Prostate gland (tissue), 2 donors: ENCODE measurements around the gene GPC5. TPM values are rescaled to one million over a fixed set of nuclear protein-coding genes. Genes with fewer than 3 reads are reported as not detected.

Source experiments
- DNase-seq: peaks from one replicate; pipeline ENCODE4 v3.0.0-alpha.2; 2019; ENCODE audit warnings: low spot score
- H3K27ac ChIP-seq, 2 donors: fragments of 200-600 bp; sonication (generic); 2 replicates each; pipeline ENCODE4 v1.5.1; 2017 to 2019
- H3K27me3 ChIP-seq: fragments of 200-600 bp; sonication (generic); replicated peaks from 2 replicates; pipeline ENCODE4 v1.5.1; 2019; ENCODE audit not compliant: insufficient read depth
- H3K36me3 ChIP-seq, 2 donors: fragments of 200-600 bp; sonication (generic); 1 replicate in 1 of 2; 2 replicates in 1 of 2; pipeline versions ENCODE4 v1.5.1 to v1.8.1; 2017 to 2019
- H3K4me1 ChIP-seq: fragments of 200-600 bp; sonication (generic); replicated peaks from 2 replicates; pipeline ENCODE4 v1.5.1; 2019
- H3K4me3 ChIP-seq, 2 donors: fragments of 200-600 bp; sonication (generic); 2 replicates each; pipeline ENCODE4 v1.5.1; 2017 to 2019
- H3K9me3 ChIP-seq: fragments of 200-600 bp; sonication (generic); 2 replicates; pipeline ENCODE4 v1.5.1; 2017
- POLR2A ChIP-seq: fragments of 450-650 bp; IDR thresholded peaks from one replicate; pipeline ENCODE4 v1.6.1; 2016; ENCODE audit warnings: antibody characterized with exemption, mild to moderate bottlenecking
- POLR2AphosphoS5 ChIP-seq: sonication (generic); formaldehyde crosslinking; IDR thresholded peaks from one replicate; pipeline ENCODE4 v1.6.1; 2017; ENCODE audit warnings: antibody characterized with exemption
- WGBS: methylation state at CpG from one replicate; pipeline ENCODE4 v1.1.5; 2018; 5-methylcytosine and 5-hydroxymethylcytosine counted together
- intact Hi-C: fragments of 100-400 bp; cut with DNase I; formaldehyde crosslinking; loops from one replicate; pipeline ENCODE4 v1.14.2; 2022
- total RNA-seq, 2 donors: library from RNA; depleted of rRNA; stranded (reverse); fragments of >200 nt; gene quantifications; one replicate each; pipeline ENCODE4 v1.1.0, GENCODE V29; 2016
- TF ChIP-seq, protein P1 (sequence below), 4 experiments: fragments of 200-600 bp in 2 of 4; fragments of 450-650 bp in 2 of 4; sonication (generic) in 2 of 4; IDR thresholded peaks; 1 replicate in 3 of 4; 2 replicates in 1 of 4; pipeline ENCODE4 v1.5.1; 2016 to 2019; ENCODE audit warnings: antibody characterized with exemption in 4 of 4, mild to moderate bottlenecking in 2 of 4, moderate library complexity in 2 of 4

The GPC5 gene
- total RNA-seq, 2 donors from 2014 or later: 0.23 to 35.0 TPM

DNA sequence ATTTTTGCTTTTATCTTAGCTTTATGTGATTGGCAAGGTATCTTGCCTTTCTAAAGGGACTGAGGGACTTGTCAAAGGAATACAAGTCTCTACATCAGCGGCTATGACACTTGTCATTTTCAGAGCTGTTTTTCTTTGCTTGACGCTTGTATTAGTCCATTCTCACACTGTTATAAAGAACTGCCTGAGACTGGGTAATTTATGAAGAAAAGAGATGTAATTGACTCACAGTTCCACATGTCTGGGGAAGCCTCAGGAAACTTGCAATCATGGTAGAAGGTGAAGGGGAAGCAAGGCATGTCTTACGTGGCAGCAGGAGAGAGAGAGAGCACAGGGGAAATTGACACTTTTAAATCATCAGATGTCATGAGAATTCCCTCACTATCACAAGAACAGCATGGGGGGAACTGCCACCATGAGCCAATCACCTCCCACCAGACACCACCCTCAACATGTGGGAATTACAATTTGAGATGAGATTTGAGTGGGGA is 128.2 kb downstream of the GPC5 start:
- Histone ChIP-seq H3K27ac (no peak overlapping the region), H3K36me3 (no peaks in the 10 kb centered on the region), H3K9me3 (no peaks in the 10 kb centered on the region), H3K4me3 (no peak overlapping the region), H3K27me3 (no peaks in the 10 kb centered on the region), H3K4me1 (no peaks in the 10 kb centered on the region)
- intact Hi-C loops: no loop called here
- DNase-seq: no peak
- WGBS: 89% methylated on average over 3 of the region's 3 CpGs
- TF ChIP-seq POLR2A: no peak
- TF ChIP-seq, protein P1, sequence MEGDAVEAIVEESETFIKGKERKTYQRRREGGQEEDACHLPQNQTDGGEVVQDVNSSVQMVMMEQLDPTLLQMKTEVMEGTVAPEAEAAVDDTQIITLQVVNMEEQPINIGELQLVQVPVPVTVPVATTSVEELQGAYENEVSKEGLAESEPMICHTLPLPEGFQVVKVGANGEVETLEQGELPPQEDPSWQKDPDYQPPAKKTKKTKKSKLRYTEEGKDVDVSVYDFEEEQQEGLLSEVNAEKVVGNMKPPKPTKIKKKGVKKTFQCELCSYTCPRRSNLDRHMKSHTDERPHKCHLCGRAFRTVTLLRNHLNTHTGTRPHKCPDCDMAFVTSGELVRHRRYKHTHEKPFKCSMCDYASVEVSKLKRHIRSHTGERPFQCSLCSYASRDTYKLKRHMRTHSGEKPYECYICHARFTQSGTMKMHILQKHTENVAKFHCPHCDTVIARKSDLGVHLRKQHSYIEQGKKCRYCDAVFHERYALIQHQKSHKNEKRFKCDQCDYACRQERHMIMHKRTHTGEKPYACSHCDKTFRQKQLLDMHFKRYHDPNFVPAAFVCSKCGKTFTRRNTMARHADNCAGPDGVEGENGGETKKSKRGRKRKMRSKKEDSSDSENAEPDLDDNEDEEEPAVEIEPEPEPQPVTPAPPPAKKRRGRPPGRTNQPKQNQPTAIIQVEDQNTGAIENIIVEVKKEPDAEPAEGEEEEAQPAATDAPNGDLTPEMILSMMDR (IDR thresholded peaks at IDR 0.05): no peak
- TF ChIP-seq POLR2AphosphoS5: no peak

DNA sequence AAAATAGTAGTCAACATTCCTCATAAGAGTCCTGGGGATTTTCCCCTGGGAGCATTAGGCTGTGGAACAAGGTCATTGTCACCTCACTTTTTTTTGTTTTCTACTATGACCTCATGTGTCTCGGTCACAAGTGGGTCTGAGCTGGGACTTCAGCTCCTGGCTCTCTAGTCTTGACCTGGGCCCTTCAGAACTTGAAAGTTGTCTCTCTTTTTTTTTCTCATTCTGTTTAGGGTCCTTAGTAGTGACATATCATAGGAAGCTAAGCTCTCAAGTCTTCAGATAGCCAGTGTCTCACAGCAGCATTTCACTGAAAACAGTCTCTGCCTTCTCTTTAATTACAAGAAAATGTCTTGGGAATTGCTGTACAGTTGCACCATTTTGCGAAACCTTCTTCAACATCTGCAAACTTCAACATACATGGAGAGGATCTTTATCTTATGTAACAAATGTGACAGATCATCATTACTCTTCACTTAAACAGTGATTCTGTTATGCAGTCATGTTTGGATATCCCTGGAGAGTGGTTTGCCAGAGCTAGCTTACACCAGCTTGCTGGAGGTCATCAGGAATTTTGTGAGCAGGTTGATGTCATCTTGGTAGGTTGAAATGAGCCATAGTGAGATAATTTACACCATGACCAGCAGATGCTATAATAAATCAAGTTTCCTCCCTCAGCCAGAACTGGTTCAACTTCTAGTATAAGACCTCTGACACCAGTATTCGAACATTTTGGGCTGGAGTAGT is 131.5 kb downstream of the GPC5 start:
- H3K36me3 ChIP-seq: no peaks in the 10 kb centered on the region
- H3K27me3 ChIP-seq: no peaks in the 10 kb centered on the region
- intact Hi-C loops: no loop called here
- no peak overlapping the region for H3K27ac ChIP-seq
- DNase-seq: no peak
- no peaks in the 10 kb centered on the region for H3K4me1 ChIP-seq
- TF ChIP-seq POLR2A (no peak), POLR2AphosphoS5 (no peak)
- TF ChIP-seq, protein P1 (IDR thresholded peaks at IDR 0.05): no peak
- no peaks in the 10 kb centered on the region for H3K9me3 ChIP-seq
- H3K4me3 ChIP-seq: no peak overlapping the region
- 90% methylated on average over 3 of the region's 3 CpGs for WGBS

DNA sequence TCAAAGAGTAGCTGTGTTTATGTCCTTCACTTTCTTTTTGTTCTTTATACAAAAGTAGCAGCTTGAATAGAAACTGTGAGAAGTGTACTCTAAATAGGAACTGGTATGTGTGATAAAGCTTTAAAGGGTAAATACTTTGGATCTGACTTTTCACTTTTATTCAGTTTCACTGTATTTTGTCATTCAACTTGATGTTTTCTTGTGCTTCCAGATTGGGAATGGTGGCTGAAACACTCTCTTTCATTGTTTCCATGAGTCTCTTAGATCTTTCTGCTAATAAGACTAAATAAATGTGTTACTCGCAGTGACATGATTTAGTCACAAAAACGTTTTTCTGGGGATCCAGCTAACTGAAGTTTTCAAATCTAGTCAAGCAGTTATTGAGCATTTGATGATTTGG is 133.2 kb downstream of the GPC5 start:
- no peak for DNase-seq
- intact Hi-C loops: no loop called here
- H3K9me3 ChIP-seq: no peaks in the 10 kb centered on the region
- no peak overlapping the region for H3K27ac ChIP-seq
- no peak overlapping the region for H3K4me3 ChIP-seq
- 35% methylated on average over 2 of the region's 2 CpGs for WGBS
- TF ChIP-seq POLR2AphosphoS5 (no peak), POLR2A (no peak)
- TF ChIP-seq, protein P1 (IDR thresholded peaks at IDR 0.05): no peak
- H3K4me1 ChIP-seq: no peaks in the 10 kb centered on the region
- H3K36me3 ChIP-seq: no peaks in the 10 kb centered on the region
- H3K27me3 ChIP-seq: no peaks in the 10 kb centered on the region

DNA sequence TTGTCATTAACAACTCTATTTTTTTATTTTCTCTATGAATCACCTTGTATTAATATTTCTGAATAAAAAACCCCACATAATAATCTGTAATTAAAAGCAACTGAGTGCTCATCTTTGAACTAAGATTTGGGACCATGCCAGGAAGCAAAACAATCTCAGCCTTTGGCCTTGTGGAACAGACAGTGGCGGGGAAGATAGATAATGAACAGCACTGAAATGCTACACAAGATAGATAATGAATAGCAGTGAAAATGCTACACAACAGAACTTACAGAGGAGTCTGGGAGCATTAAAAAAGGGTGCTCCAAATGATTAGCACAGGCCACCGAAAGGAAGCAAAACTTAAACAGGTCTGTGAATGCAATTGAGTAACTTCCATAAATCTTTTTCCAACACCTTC is 134.9 kb downstream of the GPC5 start:
- no peaks in the 10 kb centered on the region for H3K4me1 ChIP-seq
- no peak for DNase-seq
- 75% methylated on average over 2 of the region's 2 CpGs for WGBS
- H3K9me3 ChIP-seq: no peaks in the 10 kb centered on the region
- H3K27ac ChIP-seq: no peak overlapping the region
- H3K36me3 ChIP-seq: no peaks in the 10 kb centered on the region
- TF ChIP-seq, protein P1 (IDR thresholded peaks at IDR 0.05): no peak
- no peak for TF ChIP-seq POLR2A
- TF ChIP-seq POLR2AphosphoS5: no peak
- intact Hi-C loops: no loop called here
- no peaks in the 10 kb centered on the region for H3K27me3 ChIP-seq
- H3K4me3 ChIP-seq: no peak overlapping the region

DNA sequence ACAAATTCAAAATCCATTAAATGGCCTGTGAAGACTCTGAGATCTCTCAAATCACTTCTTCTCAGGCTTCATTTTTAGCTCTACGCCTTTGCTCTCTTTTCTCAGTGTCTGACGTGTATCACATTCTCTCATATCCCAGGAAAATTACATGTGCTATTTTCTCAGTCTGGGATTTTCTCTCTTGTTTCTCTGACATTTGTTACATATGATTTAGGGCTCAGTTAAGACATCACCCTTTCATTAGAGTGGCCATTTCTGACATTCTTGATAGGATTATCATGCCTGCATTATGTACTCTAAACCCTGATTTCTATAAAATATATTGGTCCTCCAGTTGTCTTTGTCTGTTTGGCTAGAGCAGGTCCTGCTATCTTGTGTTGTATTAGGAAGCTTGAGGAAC is 136.6 kb downstream of the GPC5 start:
- H3K9me3 ChIP-seq: no peaks in the 10 kb centered on the region
- DNase-seq: no peak
- intact Hi-C loops: no loop called here
- TF ChIP-seq POLR2AphosphoS5 (no peak), POLR2A (no peak)
- TF ChIP-seq, protein P1 (IDR thresholded peaks at IDR 0.05): no peak
- H3K27me3 ChIP-seq: no peaks in the 10 kb centered on the region
- 95% methylated on average over 2 of the region's 2 CpGs for WGBS
- H3K27ac ChIP-seq: no peak overlapping the region
- no peaks in the 10 kb centered on the region for H3K4me1 ChIP-seq
- H3K4me3 ChIP-seq: no peak overlapping the region
- no peaks in the 10 kb centered on the region for H3K36me3 ChIP-seq
